ENCODE data around the gene MED29. TPM values are rescaled to one million over a fixed set of nuclear protein-coding genes. Genes with fewer than 3 reads are reported as not detected.

Gene MED29
- total RNA-seq, 1 experiment from 2014 or later = 37.1 TPM

DNA sequence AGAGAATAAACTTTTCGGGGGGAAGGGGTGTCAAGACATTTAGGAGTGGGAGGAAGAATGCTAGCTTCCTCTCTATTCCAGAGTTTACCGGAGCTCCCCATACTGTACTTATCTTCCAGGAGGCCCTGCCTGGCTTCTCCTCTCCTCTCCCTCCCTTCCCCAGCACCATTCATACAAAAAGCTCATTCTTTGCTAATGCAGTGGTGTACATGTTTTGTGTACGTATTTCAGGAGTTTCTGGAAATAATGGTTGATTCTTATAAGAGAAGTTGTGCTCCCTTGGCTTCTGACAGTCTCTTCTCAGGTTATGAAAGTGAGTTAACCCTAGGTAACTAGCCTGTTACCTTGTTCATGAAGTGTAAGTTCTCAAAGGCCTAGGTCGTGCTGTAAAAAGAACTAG, 41.9 kb upstream of the MED29 start:
- CTCF ChIA-PET = no interaction called here
- no TSS peak for BruUV-seq (replicated peaks)
- POLR2A ChIA-PET (ENCODE audit: low non-redundant PET) = no interaction called here
- Histone ChIP-seq H3K4me1 (ENCODE audit: insufficient read depth, low read length, poor library complexity, severe bottlenecking) (peaks cover 31% of the 10 kb centered on the region), H3K27ac (ENCODE audit: low read depth, low read length, poor library complexity, severe bottlenecking) (no peak overlapping the region), H3K36me3 (ENCODE audit: insufficient read depth, low read length, poor library complexity, severe bottlenecking) (peaks cover 34% of the 10 kb centered on the region), H3K9me3 (ENCODE audit: low read depth, low read length, poor library complexity, severe bottlenecking) (no peaks in the 10 kb centered on the region), H3K27me3 (replicated peaks; ENCODE audit: insufficient read depth, low read depth, low read length, poor library complexity) (no peaks in the 10 kb centered on the region), H3K4me3 (ENCODE audit: low read depth, low read length, poor library complexity, severe bottlenecking) (no peak overlapping the region)
- DNase-seq (ENCODE audit: low spot score) = no peak
- intact Hi-C loops (cut with micrococcal nuclease; ENCODE audit: unreplicated experiment) = no loop called here
- TF ChIP-seq, protein P1, sequence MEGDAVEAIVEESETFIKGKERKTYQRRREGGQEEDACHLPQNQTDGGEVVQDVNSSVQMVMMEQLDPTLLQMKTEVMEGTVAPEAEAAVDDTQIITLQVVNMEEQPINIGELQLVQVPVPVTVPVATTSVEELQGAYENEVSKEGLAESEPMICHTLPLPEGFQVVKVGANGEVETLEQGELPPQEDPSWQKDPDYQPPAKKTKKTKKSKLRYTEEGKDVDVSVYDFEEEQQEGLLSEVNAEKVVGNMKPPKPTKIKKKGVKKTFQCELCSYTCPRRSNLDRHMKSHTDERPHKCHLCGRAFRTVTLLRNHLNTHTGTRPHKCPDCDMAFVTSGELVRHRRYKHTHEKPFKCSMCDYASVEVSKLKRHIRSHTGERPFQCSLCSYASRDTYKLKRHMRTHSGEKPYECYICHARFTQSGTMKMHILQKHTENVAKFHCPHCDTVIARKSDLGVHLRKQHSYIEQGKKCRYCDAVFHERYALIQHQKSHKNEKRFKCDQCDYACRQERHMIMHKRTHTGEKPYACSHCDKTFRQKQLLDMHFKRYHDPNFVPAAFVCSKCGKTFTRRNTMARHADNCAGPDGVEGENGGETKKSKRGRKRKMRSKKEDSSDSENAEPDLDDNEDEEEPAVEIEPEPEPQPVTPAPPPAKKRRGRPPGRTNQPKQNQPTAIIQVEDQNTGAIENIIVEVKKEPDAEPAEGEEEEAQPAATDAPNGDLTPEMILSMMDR (conservative IDR thresholded peaks at IDR 0.05; ENCODE audit: low read depth, low read length) = no peak
- TF ChIP-seq EZH2 (IDR thresholded peaks at IDR 0.05; ENCODE audit: borderline replicate concordance, low read depth, low read length, poor library complexity, severe bottlenecking) = no peak

DNA sequence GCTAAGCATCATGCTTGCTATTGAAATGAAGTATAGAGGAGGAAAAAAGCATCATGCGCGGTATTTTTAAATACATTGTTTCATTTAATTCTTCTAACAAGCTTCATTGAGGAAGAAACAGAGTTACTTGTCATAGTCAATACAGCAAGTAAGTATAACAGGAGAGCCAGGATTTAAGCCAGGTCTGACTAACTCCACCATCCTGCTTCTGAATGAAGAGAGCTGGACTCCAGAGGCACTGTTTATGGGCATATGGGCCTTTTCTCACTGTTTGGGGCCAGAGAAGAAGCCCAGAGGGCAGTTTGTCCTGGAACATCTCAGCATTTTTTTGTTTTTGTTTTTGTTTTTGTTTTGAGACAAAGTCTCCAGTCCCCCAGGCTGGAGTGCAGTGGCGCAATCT, 41.0 kb upstream of the MED29 start:
- intact Hi-C loops (cut with micrococcal nuclease; ENCODE audit: unreplicated experiment) = no loop called here
- CTCF ChIA-PET = interaction anchor here (0.6 kb wide), 1 partner anchor 1444 kb away, joined by 6 read pairs; the partner anchor contains the start of gene WDR87
- H3K36me3 ChIP-seq (ENCODE audit: insufficient read depth, low read length, poor library complexity, severe bottlenecking) = peaks cover 42% of the 10 kb centered on the region
- H3K9me3 ChIP-seq (ENCODE audit: low read depth, low read length, poor library complexity, severe bottlenecking) = no peaks in the 10 kb centered on the region
- TF ChIP-seq, protein P1 (conservative IDR thresholded peaks at IDR 0.05; ENCODE audit: low read depth, low read length) = no peak
- TF ChIP-seq EZH2 (IDR thresholded peaks at IDR 0.05; ENCODE audit: borderline replicate concordance, low read depth, low read length, poor library complexity, severe bottlenecking) = no peak
- POLR2A ChIA-PET (ENCODE audit: low non-redundant PET) = no interaction called here
- H3K4me3 ChIP-seq (ENCODE audit: low read depth, low read length, poor library complexity, severe bottlenecking) = no peak overlapping the region
- H3K4me1 ChIP-seq (ENCODE audit: insufficient read depth, low read length, poor library complexity, severe bottlenecking) = peaks cover 23% of the 10 kb centered on the region
- no peak overlapping the region for H3K27ac ChIP-seq (ENCODE audit: low read depth, low read length, poor library complexity, severe bottlenecking)
- BruUV-seq (replicated peaks) = no TSS peak
- H3K27me3 ChIP-seq (replicated peaks; ENCODE audit: insufficient read depth, low read depth, low read length, poor library complexity) = no peaks in the 10 kb centered on the region
- no peak for DNase-seq (ENCODE audit: low spot score)

DNA sequence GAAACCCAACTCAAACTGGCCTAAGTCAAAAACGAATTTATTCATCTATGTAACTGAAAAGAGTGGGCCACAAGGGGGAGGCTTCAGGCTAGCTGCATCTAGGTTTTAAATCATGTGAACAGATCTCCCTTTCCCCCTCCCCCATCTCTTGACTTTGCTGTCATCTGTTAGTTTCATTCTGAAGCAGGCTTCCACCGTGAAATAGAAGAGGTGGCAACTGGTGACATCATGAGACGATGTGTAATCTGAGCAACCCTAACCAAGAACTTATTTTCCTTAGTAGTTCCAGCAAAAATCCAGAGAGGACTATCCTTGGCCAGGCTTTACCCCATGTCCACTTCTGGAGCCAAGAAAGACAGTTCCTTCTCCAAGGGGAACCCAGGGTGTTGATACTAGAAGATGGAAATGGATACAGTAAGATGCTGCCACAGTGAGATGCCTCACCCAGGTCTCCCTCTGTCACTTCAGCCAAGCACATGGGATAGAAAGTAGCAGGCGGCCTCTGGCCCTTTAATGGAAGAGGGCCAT, 39.6 kb upstream of the MED29 start:
- Histone ChIP-seq H3K4me3 (ENCODE audit: low read depth, low read length, poor library complexity, severe bottlenecking) (no peak overlapping the region), H3K9me3 (ENCODE audit: low read depth, low read length, poor library complexity, severe bottlenecking) (no peaks in the 10 kb centered on the region), H3K27me3 (replicated peaks; ENCODE audit: insufficient read depth, low read depth, low read length, poor library complexity) (no peaks in the 10 kb centered on the region), H3K36me3 (ENCODE audit: insufficient read depth, low read length, poor library complexity, severe bottlenecking) (peaks cover 57% of the 10 kb centered on the region), H3K27ac (ENCODE audit: low read depth, low read length, poor library complexity, severe bottlenecking) (no peak overlapping the region), H3K4me1 (ENCODE audit: insufficient read depth, low read length, poor library complexity, severe bottlenecking) (peaks cover 11% of the 10 kb centered on the region)
- no peak for TF ChIP-seq EZH2 (IDR thresholded peaks at IDR 0.05; ENCODE audit: borderline replicate concordance, low read depth, low read length, poor library complexity, severe bottlenecking)
- TF ChIP-seq, protein P1 (conservative IDR thresholded peaks at IDR 0.05; ENCODE audit: low read depth, low read length) = no peak
- ChIA-PET CTCF (no interaction called here), POLR2A (ENCODE audit: low non-redundant PET) (no interaction called here)
- BruUV-seq (replicated peaks) = no TSS peak
- no peak for DNase-seq (ENCODE audit: low spot score)
- intact Hi-C loops (cut with micrococcal nuclease; ENCODE audit: unreplicated experiment) = no loop called here

Data from A673 (cell line).